GM18511 (cell line): ENCODE measurements around the gene COX11.

ENCODE experiments used
- ATAC-seq: cut with Tn5 transposase; IDR thresholded peaks from one replicate; pipeline ENCODE4 v1.9.1; 2021; ENCODE audit warnings: mild to moderate bottlenecking, moderate library complexity; ENCODE audit not compliant: unreplicated experiment

COX11 gene

GRCh38 chr17:54968988-54969332 lies 506 bp upstream of the COX11 start:
- ATAC-seq = peak; percentile 33

GRCh38 chr17:54967621-54968261 lies 713 bp downstream of the COX11 start:
- ATAC-seq = peak; percentile 36

GRCh38 chr17:54956791-54957190 lies 11.7 kb downstream of the COX11 start:
- no peak for ATAC-seq

DNA sequence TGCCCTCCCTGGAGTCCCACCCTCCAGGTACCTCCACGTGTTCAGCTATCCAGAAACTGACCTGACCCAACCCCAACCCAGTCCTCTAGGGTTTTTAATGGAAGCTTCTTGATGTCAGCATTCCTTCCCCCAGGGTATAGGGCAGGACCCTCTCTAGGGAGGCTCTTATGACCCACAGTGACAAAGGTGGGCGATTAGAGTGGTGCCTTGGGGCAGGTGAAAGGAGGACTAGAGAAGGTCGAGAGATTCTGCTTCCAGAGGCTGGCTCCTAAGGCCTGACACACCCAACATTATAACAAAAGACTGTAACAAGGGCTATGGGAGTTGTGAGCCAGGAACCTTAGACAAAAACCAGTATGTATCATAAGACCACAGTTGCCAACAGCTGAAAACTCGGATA lies 17.2 kb downstream of the COX11 start:
- no peak for ATAC-seq

DNA sequence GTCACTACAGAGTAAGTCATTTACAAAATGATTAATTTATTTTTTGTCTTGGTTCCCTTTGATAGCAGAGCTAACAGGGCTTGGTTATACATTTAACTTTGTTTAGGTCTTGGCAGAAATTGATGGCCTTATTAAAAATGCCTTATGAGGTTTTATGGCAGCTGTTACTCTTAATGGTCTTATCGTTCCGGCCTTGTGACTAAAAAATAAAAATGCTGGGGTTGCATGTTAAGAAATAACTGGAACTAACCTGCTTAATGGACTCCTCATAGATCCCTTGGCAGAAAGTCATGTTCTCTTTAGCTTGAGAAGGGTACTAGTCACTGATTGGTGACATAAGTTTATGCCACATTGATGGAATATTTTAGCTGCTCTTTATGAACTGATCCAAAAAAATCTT lies 18.3 kb downstream of the COX11 start:
- ATAC-seq = no peak

DNA sequence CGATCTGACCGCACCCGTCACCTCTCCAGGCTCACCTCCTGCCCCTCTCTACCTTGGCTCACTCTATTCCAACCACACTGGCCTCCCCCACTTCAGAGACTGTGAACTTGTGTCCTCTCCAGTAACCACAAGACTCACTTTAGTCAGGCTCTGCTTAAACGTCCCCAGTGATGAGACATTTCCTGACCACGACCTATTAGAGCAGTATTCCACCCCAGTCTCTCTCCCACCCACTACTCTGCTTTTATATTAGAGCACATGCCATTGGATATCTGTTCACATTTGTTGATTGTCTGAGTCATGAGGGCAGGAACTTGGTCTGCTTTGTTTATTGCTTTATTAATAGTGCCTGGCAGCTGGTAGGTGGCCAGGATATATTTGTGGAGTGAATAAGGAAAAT lies 20.1 kb downstream of the COX11 start:
- ATAC-seq = peak; percentile 64

- ATAC-seq = no peak
These were observed 21.1 kb downstream of the COX11 start for GRCh38 chr17:54947396-54947795.

GRCh38 chr17:54945671-54946070 lies 22.8 kb downstream of the COX11 start:
- ATAC-seq = no peak

DNA sequence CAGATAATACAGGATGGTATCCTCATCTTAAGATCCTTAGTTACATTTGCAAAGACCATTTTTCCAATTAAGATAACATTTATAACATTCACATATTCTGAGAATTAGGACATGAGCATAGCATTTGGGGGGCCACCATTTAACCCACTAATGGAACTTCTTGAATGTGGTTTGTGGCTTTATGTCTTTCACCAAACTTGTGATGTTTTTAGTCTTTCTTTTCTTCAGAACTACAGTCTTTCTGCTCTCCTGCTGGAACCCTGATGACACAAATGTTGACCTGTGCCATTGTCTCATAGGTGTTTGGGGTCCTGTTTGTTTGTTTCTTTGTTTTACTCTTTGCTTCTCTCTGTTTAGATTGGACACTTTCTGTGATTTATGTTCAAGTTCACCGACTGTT lies 23.2 kb downstream of the COX11 start:
- ATAC-seq = no peak

GRCh38 chr17:54944796-54945195 lies 23.7 kb downstream of the COX11 start:
- no peak for ATAC-seq

DNA sequence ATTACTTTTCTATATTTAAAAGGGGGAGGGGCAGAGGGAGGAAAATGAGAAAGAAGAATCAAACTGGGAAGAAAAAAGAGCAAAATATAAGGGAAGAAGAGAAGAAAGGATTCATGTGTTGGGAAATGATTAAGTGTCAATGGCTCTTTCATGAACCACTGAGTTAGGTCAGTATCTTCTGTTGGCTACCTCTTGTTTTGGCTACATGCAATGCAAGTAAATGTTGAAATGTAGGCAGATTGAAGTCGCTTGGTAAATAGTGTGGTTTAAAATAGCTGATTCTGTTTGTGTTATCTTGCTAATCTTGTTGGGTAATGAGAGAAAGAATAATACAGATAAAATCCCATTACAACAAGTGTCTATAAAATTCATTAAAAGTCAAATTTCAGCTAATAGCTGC lies 27.2 kb downstream of the COX11 start:
- no peak for ATAC-seq

GRCh38 chr17:54937426-54937825 lies 31.0 kb downstream of the COX11 start:
- ATAC-seq = no peak

- no peak for ATAC-seq
These were observed 31.4 kb downstream of the COX11 start for GRCh38 chr17:54937018-54937417.

- ATAC-seq = no peak
These were observed 33.0 kb downstream of the COX11 start for GRCh38 chr17:54935471-54935870.

DNA sequence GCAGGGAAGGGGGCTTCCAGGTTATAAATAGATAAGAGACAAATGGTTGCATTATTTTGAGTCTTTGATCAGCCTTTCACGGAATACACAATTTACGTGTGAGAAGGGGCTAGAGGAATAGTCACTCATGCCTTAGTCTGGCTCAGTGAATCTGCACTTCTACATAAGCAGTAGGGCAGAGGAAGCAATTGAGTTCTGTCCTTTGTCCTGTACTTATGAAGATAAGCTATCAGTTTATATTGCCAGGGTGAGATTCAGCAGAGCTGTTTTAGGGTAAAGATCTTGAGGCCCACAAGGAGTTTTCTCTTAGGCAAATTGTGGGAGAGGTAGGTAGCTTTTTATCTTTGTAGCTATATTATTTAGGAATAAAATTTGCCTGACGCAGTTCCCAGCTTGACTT lies 34.5 kb downstream of the COX11 start:
- ATAC-seq = no peak

- no peak for ATAC-seq
These were observed 35.7 kb downstream of the COX11 start for GRCh38 chr17:54932711-54933110.

DNA sequence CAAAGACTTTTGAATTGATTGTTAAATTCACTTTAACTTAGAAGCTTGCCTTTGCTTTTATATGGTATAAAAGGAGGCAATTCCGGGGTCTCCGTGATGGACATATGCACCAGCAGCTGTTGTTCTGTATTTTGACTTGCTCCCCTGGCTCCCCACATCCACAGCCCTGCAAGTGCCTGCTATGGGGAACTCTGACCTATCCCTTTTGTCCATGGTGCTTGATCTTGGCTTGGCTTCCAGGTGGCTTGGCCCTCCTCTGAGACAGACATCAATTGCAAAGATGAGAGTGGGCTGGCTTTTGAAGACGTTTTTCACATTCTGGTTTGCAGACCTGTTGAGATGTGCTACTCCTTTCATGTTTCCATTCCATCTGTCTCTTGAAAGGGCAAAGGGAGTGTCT lies 40.9 kb downstream of the COX11 start:
- no peak for ATAC-seq

GRCh38 chr17:54924405-54924804 lies 44.0 kb downstream of the COX11 start:
- no peak for ATAC-seq

DNA sequence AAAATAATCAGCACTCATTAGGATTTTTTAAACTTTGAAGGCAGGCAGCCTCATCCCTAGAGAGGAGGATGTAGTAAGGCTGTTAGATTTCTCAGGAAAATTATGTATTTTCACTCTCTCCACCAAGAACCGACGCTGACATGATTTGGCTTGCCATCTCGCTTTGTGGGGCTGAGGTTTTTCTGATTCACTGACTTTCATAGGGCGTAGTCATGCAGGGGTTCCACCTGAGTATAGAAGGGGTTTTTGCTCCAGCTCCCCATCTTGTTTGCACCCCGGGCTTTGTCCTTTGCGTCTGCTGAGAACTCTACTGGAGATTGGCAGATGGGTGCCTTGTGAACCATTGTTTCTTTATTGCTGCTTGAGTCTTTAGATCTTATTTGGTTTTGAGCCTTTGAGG lies 47.6 kb downstream of the COX11 start:
- no peak for ATAC-seq

DNA sequence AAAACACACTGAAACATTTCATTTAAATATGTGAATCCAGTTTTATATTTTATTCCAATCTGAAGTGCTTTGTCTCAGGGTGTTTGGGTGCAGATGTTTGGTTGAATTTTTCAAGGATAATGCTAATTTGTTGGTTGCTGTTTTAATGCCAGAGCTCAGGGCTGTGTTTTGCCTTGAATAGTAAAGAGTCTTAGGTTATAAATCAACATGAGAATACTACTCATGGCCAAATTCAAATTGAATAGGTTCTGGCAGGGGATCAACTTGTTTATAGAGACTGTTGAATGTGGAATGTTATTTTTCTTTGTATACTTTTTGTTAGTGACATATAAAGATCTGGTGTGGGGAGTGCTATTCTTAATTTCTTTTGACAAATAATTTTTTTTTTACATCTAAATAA lies 49.0 kb downstream of the COX11 start:
- ATAC-seq = no peak

DNA sequence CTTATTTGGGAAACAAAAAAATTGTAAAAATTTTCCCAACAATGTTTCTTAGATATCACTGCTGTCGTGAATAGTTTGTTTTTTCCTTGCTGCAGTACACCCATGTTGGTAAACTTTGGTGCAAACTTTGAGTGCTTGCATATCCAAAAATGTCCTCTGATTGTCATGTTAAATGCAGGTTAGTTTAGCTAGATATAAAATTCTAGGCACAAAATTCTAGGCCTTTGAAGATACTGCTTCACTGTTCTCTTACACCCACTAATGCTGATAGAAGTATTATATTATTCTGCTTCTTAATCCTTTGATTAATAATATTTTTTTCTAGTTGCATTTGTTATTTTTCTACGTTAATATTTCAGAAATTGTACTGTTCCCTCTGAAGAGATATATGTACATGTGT lies 51.7 kb downstream of the COX11 start:
- ATAC-seq = no peak
